ENCODE measurements around the gene PXYLP1.

PXYLP1 gene

GRCh38 chr3:141249041-141249440, 17.4 kb downstream of the PXYLP1 start:
- no peak for DNase-seq (ENCODE audit: low read depth)

GRCh38 chr3:141250342-141250741, 18.7 kb downstream of the PXYLP1 start:
- DNase-seq (ENCODE audit: low read depth): no peak

GRCh38 chr3:141250828-141251227, 19.2 kb downstream of the PXYLP1 start:
- DNase-seq (ENCODE audit: low read depth): no peak

- DNase-seq (ENCODE audit: low read depth): no peak
These were observed 21.7 kb downstream of the PXYLP1 start for GRCh38 chr3:141253326-141253725.

GRCh38 chr3:141253811-141254210, 22.2 kb downstream of the PXYLP1 start:
- DNase-seq (ENCODE audit: low read depth): no peak

GRCh38 chr3:141255137-141255845, 23.7 kb downstream of the PXYLP1 start:
- no peak for DNase-seq (ENCODE audit: low read depth)

- DNase-seq (ENCODE audit: low read depth): no peak
These were observed 24.2 kb downstream of the PXYLP1 start for GRCh38 chr3:141255846-141256261.

GRCh38 chr3:141256820-141257219, 25.2 kb downstream of the PXYLP1 start:
- DNase-seq (ENCODE audit: low read depth): no peak

GRCh38 chr3:141257961-141258360, 26.3 kb downstream of the PXYLP1 start:
- DNase-seq (ENCODE audit: low read depth): no peak

- DNase-seq (ENCODE audit: low read depth): no peak
These were observed 27.3 kb downstream of the PXYLP1 start for GRCh38 chr3:141258973-141259372.

GRCh38 chr3:141259821-141260629, 28.4 kb downstream of the PXYLP1 start:
- DNase-seq (ENCODE audit: low read depth): no peak

GRCh38 chr3:141260630-141260927, 29.0 kb downstream of the PXYLP1 start:
- DNase-seq (ENCODE audit: low read depth): no peak

- DNase-seq (ENCODE audit: low read depth): no peak
These were observed 30.1 kb downstream of the PXYLP1 start for GRCh38 chr3:141261472-141262307.

- DNase-seq (ENCODE audit: low read depth): no peak
These were observed 30.7 kb downstream of the PXYLP1 start for GRCh38 chr3:141262308-141262705.

GRCh38 chr3:141266186-141266585, 34.6 kb downstream of the PXYLP1 start:
- no peak for DNase-seq (ENCODE audit: low read depth)

GRCh38 chr3:141266797-141267555, 35.4 kb downstream of the PXYLP1 start:
- no peak for DNase-seq (ENCODE audit: low read depth)

GRCh38 chr3:141267629-141268028, 36.0 kb downstream of the PXYLP1 start:
- DNase-seq (ENCODE audit: low read depth): no peak

GRCh38 chr3:141268306-141268705, 36.7 kb downstream of the PXYLP1 start:
- DNase-seq (ENCODE audit: low read depth): no peak

GRCh38 chr3:141268791-141269190, 37.2 kb downstream of the PXYLP1 start:
- DNase-seq (ENCODE audit: low read depth): no peak

- DNase-seq (ENCODE audit: low read depth): no peak
These were observed 38.3 kb downstream of the PXYLP1 start for GRCh38 chr3:141269961-141270360.

GRCh38 chr3:141271279-141272030, 39.8 kb downstream of the PXYLP1 start:
- no peak for DNase-seq (ENCODE audit: low read depth)
